ENCODE data around the gene CDON. TPM values are rescaled to one million over a fixed set of nuclear protein-coding genes. Genes with fewer than 3 reads are reported as not detected.

CDON gene
- total RNA-seq, 1 experiment from 2014 or later, result 17.2 TPM

- H3K9me3 Mint-ChIP-seq, result no peaks in the 10 kb centered on the region
- Histone ChIP-seq H3K23me2 (ENCODE audit: insufficient read length, low read depth, low read length, poor library complexity, severe bottlenecking) (no peaks in the 10 kb centered on the region), H3K56ac (ENCODE audit: insufficient read length, low read depth, low read length) (no peak overlapping the region), H3K79me1 (ENCODE audit: insufficient read depth, low read depth, low read length, poor library complexity, severe bottlenecking) (no peaks in the 10 kb centered on the region), H4K20me1 (ENCODE audit: control insufficient read depth, insufficient read depth, insufficient read length) (no peaks in the 10 kb centered on the region), H3K18ac (ENCODE audit: insufficient read length, low read depth, low read length) (peak overlapping the region; percentile 83), H3K4me1 (ENCODE audit: insufficient read depth, low read length) (peaks cover 3% of the 10 kb centered on the region; the same call in 1 of the 2 replicates), H3K9ac (ENCODE audit: extremely low read depth, insufficient read length, low read length) (no peak overlapping the region), H2BK5ac (ENCODE audit: insufficient read length, low read length) (no peak overlapping the region), H4K5ac (ENCODE audit: insufficient read length, low read depth, low read length) (no peak overlapping the region), H4K8ac (replicated peaks; ENCODE audit: insufficient read length, low read depth, low read length) (no peak overlapping the region), H2BK15ac (ENCODE audit: low read depth, low read length) (no peak overlapping the region), H2BK20ac (ENCODE audit: low read depth, low read length, poor library complexity, severe bottlenecking) (no peak overlapping the region), H3K79me2 (ENCODE audit: insufficient read depth, low read length) (no peaks in the 10 kb centered on the region), H3K23ac (ENCODE audit: insufficient read length, low read depth, low read length) (no peak overlapping the region), H3K14ac (ENCODE audit: insufficient read depth, low read length) (no peak overlapping the region), H3K27me3 (ENCODE audit: insufficient read depth, low read length) (no peaks in the 10 kb centered on the region), H2BK12ac (ENCODE audit: insufficient read length, low read depth, low read length) (no peak overlapping the region), H2AK5ac (ENCODE audit: insufficient read length, low read length) (no peak overlapping the region), H3T11ph (ENCODE audit: low read length) (no peak overlapping the region), H3K27ac (ENCODE audit: insufficient read length, low read depth, low read length) (no peak overlapping the region), H3K9me3 (ENCODE audit: control insufficient read depth, low read depth, low read length) (no peaks in the 10 kb centered on the region), H4K91ac (ENCODE audit: insufficient read length, low read depth, low read length) (no peak overlapping the region), H2BK120ac (ENCODE audit: low read depth, low read length, poor library complexity, severe bottlenecking) (no peak overlapping the region), H3K4me2 (ENCODE audit: insufficient read depth, insufficient read length, low read length) (no peak overlapping the region), H2AFZ (ENCODE audit: low read length) (no peak overlapping the region), H3K4ac (ENCODE audit: low read depth, low read length) (no peak overlapping the region)
- peak overlapping the region in 1 of 3 experiments; percentile 80; a peak in 4 of 7 replicates for H3K27ac Mint-ChIP-seq
- TF ChIP-seq, protein P1, sequence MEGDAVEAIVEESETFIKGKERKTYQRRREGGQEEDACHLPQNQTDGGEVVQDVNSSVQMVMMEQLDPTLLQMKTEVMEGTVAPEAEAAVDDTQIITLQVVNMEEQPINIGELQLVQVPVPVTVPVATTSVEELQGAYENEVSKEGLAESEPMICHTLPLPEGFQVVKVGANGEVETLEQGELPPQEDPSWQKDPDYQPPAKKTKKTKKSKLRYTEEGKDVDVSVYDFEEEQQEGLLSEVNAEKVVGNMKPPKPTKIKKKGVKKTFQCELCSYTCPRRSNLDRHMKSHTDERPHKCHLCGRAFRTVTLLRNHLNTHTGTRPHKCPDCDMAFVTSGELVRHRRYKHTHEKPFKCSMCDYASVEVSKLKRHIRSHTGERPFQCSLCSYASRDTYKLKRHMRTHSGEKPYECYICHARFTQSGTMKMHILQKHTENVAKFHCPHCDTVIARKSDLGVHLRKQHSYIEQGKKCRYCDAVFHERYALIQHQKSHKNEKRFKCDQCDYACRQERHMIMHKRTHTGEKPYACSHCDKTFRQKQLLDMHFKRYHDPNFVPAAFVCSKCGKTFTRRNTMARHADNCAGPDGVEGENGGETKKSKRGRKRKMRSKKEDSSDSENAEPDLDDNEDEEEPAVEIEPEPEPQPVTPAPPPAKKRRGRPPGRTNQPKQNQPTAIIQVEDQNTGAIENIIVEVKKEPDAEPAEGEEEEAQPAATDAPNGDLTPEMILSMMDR (conservative IDR thresholded peaks at IDR 0.05), result peak; percentile 90
- H3K36me3 Mint-ChIP-seq (ENCODE audit: insufficient read depth in 1 of 3, low read depth in 3 of 3), result no peaks in the 10 kb centered on the region; a peak in 1 of 7 replicates
- H3K4me3 Mint-ChIP-seq, result no peak overlapping the region; a peak in 1 of 5 replicates
- no CpG with 5 or more reads among the region's 20 CpGs for WGBS (ENCODE audit: extremely low coverage, insufficient read length, low lambda C conversion rate)
- H3K27me3 Mint-ChIP-seq (ENCODE audit: low read depth), result no peaks in the 10 kb centered on the region
- H3K4me1 Mint-ChIP-seq, result peaks cover 19 to 27% of the 10 kb centered on the region in 2 experiments
- peak; percentile 91 for DNase-seq
Measured at GRCh38 chr11:125941619-125942611, 120.8 kb downstream of the CDON start.

Measured in H9 (cell line).